Measurements from ENCODE around the gene DENND1B. TPM values are rescaled to one million over a fixed set of nuclear protein-coding genes. Genes with fewer than 3 reads are reported as not detected.

DENND1B gene
- total RNA-seq, 1 experiment from 2014 or later = 6.3 TPM

GRCh38 chr1:197561041-197561440 is 214.2 kb downstream of the DENND1B start:
- no peak for DNase-seq
- Mint-ChIP-seq H3K27me3 (ENCODE audit: low read depth) (no peaks in the 10 kb centered on the region), H3K27ac (no peak overlapping the region), H3K4me1 (no peaks in the 10 kb centered on the region), H3K36me3 (ENCODE audit: insufficient read depth in 1 of 3, low read depth in 3 of 3) (no peaks in the 10 kb centered on the region), H3K9me3 (no peaks in the 10 kb centered on the region), H3K4me3 (no peak overlapping the region)
- Histone ChIP-seq H3T11ph (ENCODE audit: low read length) (no peak overlapping the region), H2AK5ac (ENCODE audit: insufficient read length, low read length) (no peak overlapping the region), H3K27ac (ENCODE audit: insufficient read length, low read depth, low read length) (no peak overlapping the region), H3K56ac (ENCODE audit: insufficient read length, low read depth, low read length) (no peak overlapping the region), H3K79me2 (ENCODE audit: insufficient read depth, low read length) (no peaks in the 10 kb centered on the region), H4K20me1 (ENCODE audit: control insufficient read depth, insufficient read depth, insufficient read length) (no peaks in the 10 kb centered on the region), H3K9ac (ENCODE audit: extremely low read depth, insufficient read length, low read length) (no peak overlapping the region), H2BK12ac (ENCODE audit: insufficient read length, low read depth, low read length) (no peak overlapping the region), H4K5ac (ENCODE audit: insufficient read length, low read depth, low read length) (no peak overlapping the region), H3K18ac (ENCODE audit: insufficient read length, low read depth, low read length) (no peak overlapping the region), H3K23me2 (ENCODE audit: insufficient read length, low read depth, low read length, poor library complexity, severe bottlenecking) (no peaks in the 10 kb centered on the region), H3K23ac (ENCODE audit: insufficient read length, low read depth, low read length) (no peak overlapping the region), H3K27me3 (ENCODE audit: insufficient read depth, low read length) (no peaks in the 10 kb centered on the region), H4K91ac (ENCODE audit: insufficient read length, low read depth, low read length) (no peak overlapping the region), H2AFZ (ENCODE audit: low read length) (no peak overlapping the region), H3K9me3 (ENCODE audit: control insufficient read depth, low read depth, low read length) (no peaks in the 10 kb centered on the region), H3K14ac (ENCODE audit: insufficient read depth, low read length) (no peak overlapping the region), H4K8ac (replicated peaks; ENCODE audit: insufficient read length, low read depth, low read length) (no peak overlapping the region), H3K79me1 (ENCODE audit: insufficient read depth, low read depth, low read length, poor library complexity, severe bottlenecking) (no peaks in the 10 kb centered on the region), H3K4me1 (ENCODE audit: insufficient read depth, low read length) (no peaks in the 10 kb centered on the region), H2BK15ac (ENCODE audit: low read depth, low read length) (no peak overlapping the region), H2BK20ac (ENCODE audit: low read depth, low read length, poor library complexity, severe bottlenecking) (no peak overlapping the region), H2BK5ac (ENCODE audit: insufficient read length, low read length) (no peak overlapping the region), H3K4ac (ENCODE audit: low read depth, low read length) (no peak overlapping the region), H3K4me2 (ENCODE audit: insufficient read depth, insufficient read length, low read length) (no peak overlapping the region), H2BK120ac (ENCODE audit: low read depth, low read length, poor library complexity, severe bottlenecking) (no peak overlapping the region)
- no peak for TF ChIP-seq CTCF (conservative IDR thresholded peaks at IDR 0.05)
- no CpG with 5 or more reads among the region's 2 CpGs for WGBS (ENCODE audit: extremely low coverage, insufficient read length, low lambda C conversion rate)
